Ovary (tissue), 3 donors: ENCODE data around the gene RNF145.

Experiments
- EP300 ChIP-seq: sonication (generic); formaldehyde crosslinking; IDR thresholded peaks from one replicate; pipeline ENCODE4 v1.6.1; 2017; ENCODE audit warnings: antibody characterized with exemption
- POLR2A ChIP-seq: fragments of 450-650 bp; IDR thresholded peaks from one replicate; pipeline ENCODE4 v1.6.1; 2017; ENCODE audit warnings: antibody characterized with exemption, mild to moderate bottlenecking, moderate library complexity
- TF ChIP-seq, protein P1 (sequence below), 3 donors: fragments of 450-650 bp in 2 of 3; fragments of 200-600 bp in 1 of 3; IDR thresholded peaks; one replicate each; pipeline versions ENCODE4 v1.5.1 to v1.8.0; 2016 to 2022; ENCODE audit warnings: antibody characterized with exemption in 3 of 3, mild to moderate bottlenecking in 1 of 3
- donor health status: DM: no; HTN: no; CAD: no.

DNA sequence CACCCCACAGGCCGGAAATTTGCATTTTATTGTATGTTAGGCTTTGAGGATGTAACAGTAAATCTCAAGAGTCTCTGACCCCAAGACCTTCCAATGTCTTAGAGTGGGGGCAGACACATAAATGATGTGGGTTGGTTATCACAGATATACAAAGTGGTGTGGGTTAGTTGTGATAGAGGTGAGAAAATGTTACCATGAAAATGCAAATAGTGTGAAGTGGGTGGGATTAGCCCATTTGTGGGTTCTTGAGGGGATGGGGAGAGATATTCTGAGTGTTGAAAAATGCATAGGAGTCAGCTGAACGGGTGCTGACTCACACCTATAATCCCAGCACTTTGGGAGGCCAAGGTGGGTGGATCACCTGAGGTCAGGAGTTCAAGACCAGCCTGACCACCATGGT lies 7.9 kb upstream of the RNF145 start:
- TF ChIP-seq EP300 = no peak
- TF ChIP-seq, protein P1, sequence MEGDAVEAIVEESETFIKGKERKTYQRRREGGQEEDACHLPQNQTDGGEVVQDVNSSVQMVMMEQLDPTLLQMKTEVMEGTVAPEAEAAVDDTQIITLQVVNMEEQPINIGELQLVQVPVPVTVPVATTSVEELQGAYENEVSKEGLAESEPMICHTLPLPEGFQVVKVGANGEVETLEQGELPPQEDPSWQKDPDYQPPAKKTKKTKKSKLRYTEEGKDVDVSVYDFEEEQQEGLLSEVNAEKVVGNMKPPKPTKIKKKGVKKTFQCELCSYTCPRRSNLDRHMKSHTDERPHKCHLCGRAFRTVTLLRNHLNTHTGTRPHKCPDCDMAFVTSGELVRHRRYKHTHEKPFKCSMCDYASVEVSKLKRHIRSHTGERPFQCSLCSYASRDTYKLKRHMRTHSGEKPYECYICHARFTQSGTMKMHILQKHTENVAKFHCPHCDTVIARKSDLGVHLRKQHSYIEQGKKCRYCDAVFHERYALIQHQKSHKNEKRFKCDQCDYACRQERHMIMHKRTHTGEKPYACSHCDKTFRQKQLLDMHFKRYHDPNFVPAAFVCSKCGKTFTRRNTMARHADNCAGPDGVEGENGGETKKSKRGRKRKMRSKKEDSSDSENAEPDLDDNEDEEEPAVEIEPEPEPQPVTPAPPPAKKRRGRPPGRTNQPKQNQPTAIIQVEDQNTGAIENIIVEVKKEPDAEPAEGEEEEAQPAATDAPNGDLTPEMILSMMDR (IDR thresholded peaks at IDR 0.05) = no peak
- no peak for TF ChIP-seq POLR2A
